Fibroblast of skin of left biceps (primary cell): Measurements from ENCODE around the gene MED7.

Source experiments
- DNase-seq, 2 experiments: peaks; one replicate each; pipeline ENCODE4 v3.0.0-alpha.2; 2013; ENCODE audit warnings: low read depth in 2 of 2

Gene MED7

GRCh38 chr5:157106630-157107461 lies 35.8 kb downstream of the MED7 start:
- DNase-seq = no peak

GRCh38 chr5:157100140-157100679 lies 42.5 kb downstream of the MED7 start:
- DNase-seq = no peak

- no peak for DNase-seq
Observed at GRCh38 chr5:157088342-157088990, 54.2 kb downstream of the MED7 start.
